GM12801 (cell line): ENCODE results near the gene LMBR1.

Source experiments
- TF ChIP-seq, protein P1 (sequence below): IDR thresholded peaks from one replicate; pipeline ENCODE4 v1.5.1; 2011; ENCODE audit warnings: control low read depth; ENCODE audit not compliant: insufficient read length; ENCODE audit errors: extremely low read depth

Gene LMBR1

DNA sequence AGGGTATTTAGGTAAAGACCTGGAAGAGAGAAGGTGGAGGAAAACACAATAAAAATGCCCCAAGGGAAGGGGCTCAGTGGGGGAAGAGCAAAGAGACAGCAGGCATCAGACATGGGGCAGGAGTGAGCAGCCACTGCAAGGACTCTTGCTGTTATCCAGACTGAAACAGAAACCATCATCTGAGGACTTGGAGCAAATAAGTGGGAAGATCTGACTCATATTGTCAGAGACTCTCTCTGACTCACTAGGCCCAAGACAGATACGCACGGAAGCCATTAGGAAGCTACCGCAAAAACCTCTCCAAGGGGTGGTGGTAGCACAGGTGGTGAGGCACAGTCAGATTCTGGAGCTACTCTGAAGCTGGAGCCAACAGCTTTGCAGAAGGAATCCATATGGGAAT lies 141.7 kb downstream of the LMBR1 start:
- TF ChIP-seq, protein P1, sequence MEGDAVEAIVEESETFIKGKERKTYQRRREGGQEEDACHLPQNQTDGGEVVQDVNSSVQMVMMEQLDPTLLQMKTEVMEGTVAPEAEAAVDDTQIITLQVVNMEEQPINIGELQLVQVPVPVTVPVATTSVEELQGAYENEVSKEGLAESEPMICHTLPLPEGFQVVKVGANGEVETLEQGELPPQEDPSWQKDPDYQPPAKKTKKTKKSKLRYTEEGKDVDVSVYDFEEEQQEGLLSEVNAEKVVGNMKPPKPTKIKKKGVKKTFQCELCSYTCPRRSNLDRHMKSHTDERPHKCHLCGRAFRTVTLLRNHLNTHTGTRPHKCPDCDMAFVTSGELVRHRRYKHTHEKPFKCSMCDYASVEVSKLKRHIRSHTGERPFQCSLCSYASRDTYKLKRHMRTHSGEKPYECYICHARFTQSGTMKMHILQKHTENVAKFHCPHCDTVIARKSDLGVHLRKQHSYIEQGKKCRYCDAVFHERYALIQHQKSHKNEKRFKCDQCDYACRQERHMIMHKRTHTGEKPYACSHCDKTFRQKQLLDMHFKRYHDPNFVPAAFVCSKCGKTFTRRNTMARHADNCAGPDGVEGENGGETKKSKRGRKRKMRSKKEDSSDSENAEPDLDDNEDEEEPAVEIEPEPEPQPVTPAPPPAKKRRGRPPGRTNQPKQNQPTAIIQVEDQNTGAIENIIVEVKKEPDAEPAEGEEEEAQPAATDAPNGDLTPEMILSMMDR: no peak

GRCh38 chr7:156747718-156748117 lies 145.3 kb downstream of the LMBR1 start:
- TF ChIP-seq, protein P1: no peak

DNA sequence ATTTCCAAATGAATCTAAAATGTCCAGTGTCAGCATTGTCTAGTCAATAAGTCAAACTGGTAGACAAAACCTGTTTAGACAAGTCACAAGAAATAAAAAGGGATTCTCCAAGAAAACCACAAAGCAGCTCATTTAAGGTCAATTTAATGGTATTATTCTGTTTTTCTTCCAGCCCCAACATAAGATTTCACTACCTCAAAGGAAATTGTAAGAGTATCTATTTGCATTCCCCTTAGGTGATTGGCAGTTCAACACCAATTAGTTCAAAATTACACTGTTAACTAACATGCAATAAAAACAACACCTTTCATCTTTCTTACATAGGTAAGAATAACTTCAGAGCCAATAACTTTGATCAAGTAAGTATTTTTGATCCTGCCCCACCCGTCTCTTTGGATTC lies 146.1 kb downstream of the LMBR1 start:
- TF ChIP-seq, protein P1: no peak

GRCh38 chr7:156739596-156739995 lies 153.4 kb downstream of the LMBR1 start:
- TF ChIP-seq, protein P1: no peak

GRCh38 chr7:156735851-156736250 lies 157.1 kb downstream of the LMBR1 start:
- TF ChIP-seq, protein P1: no peak

GRCh38 chr7:156733638-156734037 lies 159.3 kb downstream of the LMBR1 start:
- TF ChIP-seq, protein P1: no peak

- TF ChIP-seq, protein P1: no peak
These were observed 160.8 kb downstream of the LMBR1 start for GRCh38 chr7:156732091-156732625.
